Astrocyte of the cerebellum (primary cell): ENCODE measurements around the gene LAG3.
A peak's percentile ranks its signal among the peaks of the same experiment; 100 is the strongest.

Experiments used
- DNase-seq: peaks from one replicate; pipeline ENCODE4 v3.0.0-alpha.2; 2011; ENCODE audit warnings: low read depth
- H3K4me3 ChIP-seq: 2 replicates; pipeline ENCODE4 v1.5.1; 2011; ENCODE audit warnings: mild to moderate bottlenecking, low read depth, low read length, moderate library complexity
- in situ Hi-C: cut with HindIII; loops from 2 replicates; pipeline ENCODE4 v1.10.0; 2017; ENCODE audit warnings: low sequenced_read_pairs
- TF ChIP-seq, protein P1 (sequence below): IDR thresholded peaks from 2 replicates; pipeline ENCODE4 v1.5.1; 2012; ENCODE audit warnings: low read length, low read depth, moderate library complexity, mild to moderate bottlenecking; ENCODE audit errors: missing control alignments

Gene LAG3

DNA sequence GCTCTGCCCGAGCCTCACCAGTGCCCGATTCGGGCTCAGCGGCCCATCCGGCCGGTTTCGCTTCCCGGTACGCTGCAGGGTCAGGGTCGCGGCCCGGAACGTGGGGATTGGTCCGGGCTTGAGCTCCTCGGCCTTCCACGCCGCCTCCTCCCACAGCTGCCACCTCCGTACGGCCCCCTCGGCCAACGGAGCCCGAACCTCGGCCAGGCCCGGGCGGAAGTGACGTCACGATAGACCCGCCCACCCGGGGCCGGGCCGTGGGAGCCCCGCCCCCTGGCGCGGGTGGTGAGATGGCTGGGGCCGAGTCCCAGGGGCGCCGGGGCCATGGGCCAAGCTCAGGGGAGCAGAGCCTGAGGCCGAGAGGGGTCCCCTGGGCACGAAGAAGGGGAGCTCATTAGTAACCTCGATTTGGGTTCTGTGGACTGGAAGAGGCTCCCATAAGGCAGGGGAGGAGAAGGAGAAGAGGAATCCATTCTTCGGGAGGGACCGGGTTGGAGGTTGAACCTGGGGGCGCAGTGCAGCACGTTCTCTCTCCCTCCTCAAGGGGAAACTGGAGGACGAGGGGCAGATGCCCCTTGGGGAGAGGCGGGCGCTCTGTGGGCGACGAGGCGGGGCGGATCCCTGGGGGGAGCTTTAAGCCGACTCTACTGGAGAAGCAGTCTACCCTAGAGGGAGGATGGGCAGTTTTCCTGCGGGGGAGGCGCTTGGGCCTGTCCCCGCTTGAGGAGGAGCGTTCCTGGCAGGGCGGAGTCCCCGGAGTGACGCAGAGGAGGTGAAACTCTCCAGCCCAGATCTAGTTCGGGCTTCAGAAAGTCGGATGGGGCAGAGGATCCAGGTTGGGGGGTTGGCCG, 19.2 kb upstream of the LAG3 start, which contains the start of gene MLF2:
Gene MLF2, minus strand, starts transcription at position 221 of the 851 bp plus-strand sequence. CDS start 807 bp downstream, outside the sequence.
- TF ChIP-seq, protein P1, sequence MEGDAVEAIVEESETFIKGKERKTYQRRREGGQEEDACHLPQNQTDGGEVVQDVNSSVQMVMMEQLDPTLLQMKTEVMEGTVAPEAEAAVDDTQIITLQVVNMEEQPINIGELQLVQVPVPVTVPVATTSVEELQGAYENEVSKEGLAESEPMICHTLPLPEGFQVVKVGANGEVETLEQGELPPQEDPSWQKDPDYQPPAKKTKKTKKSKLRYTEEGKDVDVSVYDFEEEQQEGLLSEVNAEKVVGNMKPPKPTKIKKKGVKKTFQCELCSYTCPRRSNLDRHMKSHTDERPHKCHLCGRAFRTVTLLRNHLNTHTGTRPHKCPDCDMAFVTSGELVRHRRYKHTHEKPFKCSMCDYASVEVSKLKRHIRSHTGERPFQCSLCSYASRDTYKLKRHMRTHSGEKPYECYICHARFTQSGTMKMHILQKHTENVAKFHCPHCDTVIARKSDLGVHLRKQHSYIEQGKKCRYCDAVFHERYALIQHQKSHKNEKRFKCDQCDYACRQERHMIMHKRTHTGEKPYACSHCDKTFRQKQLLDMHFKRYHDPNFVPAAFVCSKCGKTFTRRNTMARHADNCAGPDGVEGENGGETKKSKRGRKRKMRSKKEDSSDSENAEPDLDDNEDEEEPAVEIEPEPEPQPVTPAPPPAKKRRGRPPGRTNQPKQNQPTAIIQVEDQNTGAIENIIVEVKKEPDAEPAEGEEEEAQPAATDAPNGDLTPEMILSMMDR, result peak; percentile 98

DNA sequence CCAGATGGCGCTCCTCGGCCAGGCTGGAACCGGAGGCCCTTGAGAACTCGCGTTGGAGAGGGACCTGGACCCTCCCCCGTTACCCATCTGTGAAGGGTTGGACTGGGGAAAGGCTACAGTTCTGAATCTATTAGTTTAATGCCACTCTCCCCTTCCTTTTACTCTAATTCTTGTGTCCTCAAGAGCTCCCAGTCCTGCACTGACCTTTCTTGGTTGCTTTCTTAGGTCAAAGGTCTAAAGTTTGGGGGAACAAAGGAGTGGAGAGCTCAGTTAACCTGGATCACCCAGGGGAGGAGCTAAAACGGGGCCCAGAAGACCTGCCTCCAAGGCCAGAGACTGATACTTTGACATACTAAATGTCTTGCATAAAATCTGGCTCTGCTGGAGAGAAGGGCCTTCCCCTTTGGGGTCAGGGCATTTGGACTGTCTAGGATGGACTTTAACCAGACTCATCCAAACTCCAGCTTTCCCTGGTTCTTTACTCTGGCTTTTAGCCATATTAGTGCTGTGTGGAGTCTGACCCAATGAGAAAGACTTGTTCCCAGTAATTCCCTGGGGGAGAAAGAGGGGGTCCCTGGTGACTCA, 18.5 kb upstream of the LAG3 start:
- TF ChIP-seq, protein P1, result no peak
- in situ Hi-C loops, result no loop called here
- DNase-seq, result no peak
- H3K4me3 ChIP-seq, result no peak overlapping the region

More for the DNA sequence above, 19.2 kb upstream of the LAG3 start, which contains the start of gene MLF2:
- H3K4me3 ChIP-seq, result peak within 1 kb of the TSS; percentile 96
- DNase-seq, result peak; percentile 98
- in situ Hi-C loops, result no loop called here

DNA sequence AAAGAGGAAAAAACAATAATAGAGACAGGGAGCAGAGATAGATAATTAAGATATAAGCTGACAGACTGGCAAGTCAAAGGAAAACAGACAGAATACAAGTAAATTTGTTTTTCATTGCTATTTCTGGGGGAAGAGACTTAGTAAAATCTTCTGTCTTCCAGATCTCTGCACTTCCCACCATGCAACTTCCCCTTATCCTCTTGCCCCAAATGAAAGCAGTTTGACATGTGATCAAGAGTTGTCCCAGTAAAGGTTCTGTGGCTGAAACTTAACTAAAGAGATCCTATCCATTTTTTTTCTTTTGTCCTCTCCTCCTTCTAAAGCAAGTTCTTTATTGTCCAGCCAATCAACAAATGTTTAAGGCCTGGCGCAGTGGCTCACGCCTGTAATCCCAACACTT, 17.9 kb upstream of the LAG3 start:
- H3K4me3 ChIP-seq, result no peak overlapping the region
- TF ChIP-seq, protein P1, result no peak
- in situ Hi-C loops, result no loop called here
- no peak for DNase-seq

DNA sequence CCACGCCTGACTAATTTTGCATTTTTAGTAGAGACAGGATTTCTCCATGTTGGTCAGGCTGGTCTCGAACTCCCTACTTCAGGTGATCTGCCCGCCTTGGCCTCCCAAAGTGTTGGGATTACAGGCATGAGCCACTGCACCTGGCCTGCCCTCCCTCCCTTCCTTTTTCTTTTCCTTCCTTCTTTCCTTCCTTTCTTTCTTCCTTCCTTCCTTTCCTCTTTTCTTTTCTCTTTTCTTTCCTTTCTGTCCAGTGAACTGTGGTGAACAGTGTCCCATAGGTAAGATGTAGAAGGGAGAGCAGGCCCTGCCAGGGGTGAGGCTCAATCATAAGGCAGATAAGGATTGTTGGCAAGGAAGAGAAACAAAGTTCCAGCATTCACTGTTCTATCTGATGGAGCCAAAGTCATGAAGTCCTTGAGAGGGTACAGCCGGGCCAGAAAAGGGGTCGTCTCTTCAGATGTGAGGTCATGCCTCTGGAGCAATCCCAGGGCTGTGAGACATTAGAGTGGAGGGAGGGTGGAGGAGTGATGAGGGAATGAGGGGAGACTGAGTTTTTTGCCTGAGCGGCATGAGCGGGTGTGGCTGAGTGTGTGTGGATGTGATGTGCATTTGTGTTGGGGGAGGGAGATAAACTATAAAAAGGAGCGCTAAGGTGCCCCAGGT, 15.2 kb upstream of the LAG3 start:
- no peak for DNase-seq
- in situ Hi-C loops, result no loop called here
- TF ChIP-seq, protein P1, result no peak
- H3K4me3 ChIP-seq, result no peak overlapping the region

DNA sequence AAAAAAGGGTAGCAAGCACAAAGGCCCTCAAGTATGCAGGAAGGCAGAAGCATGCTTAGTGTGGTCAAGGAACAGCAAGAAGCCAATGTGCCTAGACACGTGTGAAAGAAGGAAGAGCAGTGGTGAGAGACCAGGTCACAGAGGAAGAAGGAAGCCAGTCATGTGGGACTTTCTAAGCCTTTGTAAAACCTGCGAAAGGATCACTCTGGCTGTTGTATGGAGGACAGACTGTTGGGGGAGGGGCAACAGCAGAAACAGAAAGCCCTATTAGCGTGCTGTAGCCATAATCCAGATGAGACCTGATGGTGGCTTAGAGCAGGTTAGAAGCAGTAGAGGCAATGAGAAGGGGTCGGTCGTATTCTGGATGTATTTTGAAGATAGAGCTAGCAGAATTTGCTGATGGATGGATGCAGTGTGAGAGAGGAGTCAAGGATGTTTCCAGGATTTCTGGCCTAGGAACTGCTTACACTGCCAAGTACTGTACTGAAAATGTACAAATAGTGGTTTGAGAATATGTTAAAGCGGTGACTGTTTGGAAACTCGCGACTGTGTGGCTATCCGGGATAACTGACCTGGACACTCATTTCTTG, 13.7 kb upstream of the LAG3 start:
- H3K4me3 ChIP-seq, result no peak overlapping the region
- in situ Hi-C loops, result no loop called here
- no peak for DNase-seq
- TF ChIP-seq, protein P1, result no peak

DNA sequence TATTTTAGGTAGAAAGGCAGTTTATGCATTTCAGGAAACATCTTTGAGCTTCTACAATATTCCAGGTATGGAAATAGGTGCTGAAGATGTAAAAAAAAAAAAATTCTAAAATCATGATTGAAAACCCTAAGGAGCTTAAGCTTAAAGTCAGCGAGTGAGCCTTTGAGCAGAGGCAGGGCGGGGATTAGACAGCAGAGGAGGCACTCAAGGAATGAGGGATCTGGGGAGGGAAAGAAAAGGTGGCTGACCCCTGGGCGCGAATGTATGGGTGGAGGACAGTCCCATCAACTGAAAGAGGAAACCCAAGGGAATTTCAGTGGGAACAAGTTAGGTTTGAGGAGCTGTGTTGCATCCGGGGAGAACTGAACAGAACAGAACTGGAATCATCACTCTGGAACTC, 12.6 kb upstream of the LAG3 start:
- DNase-seq, result no peak
- TF ChIP-seq, protein P1, result no peak
- in situ Hi-C loops, result no loop called here
- no peak overlapping the region for H3K4me3 ChIP-seq
